HG02588 (cell line): ENCODE measurements around the gene SUB1.
"Not testable (repeated sequence)": the region's sequence is repeated elsewhere in the genome, so short reads cannot be mapped to it uniquely, and the experiment has no call there.

Experiments used
- ATAC-seq: cut with Tn5 transposase; IDR thresholded peaks from one replicate; pipeline ENCODE4 v1.9.1; 2021; ENCODE audit warnings: mild to moderate bottlenecking, moderate library complexity; ENCODE audit not compliant: unreplicated experiment

Gene SUB1

GRCh38 chr5:32563614-32564013, 21.7 kb upstream of the SUB1 start:
- ATAC-seq: no peak

- ATAC-seq: no peak
Measured at GRCh38 chr5:32565145-32565544, 20.2 kb upstream of the SUB1 start.

GRCh38 chr5:32566319-32567111, 18.8 kb upstream of the SUB1 start:
- no peak for ATAC-seq

GRCh38 chr5:32571128-32571527, 14.2 kb upstream of the SUB1 start:
- no peak for ATAC-seq

- peak; percentile 94 for ATAC-seq
Measured at GRCh38 chr5:32572778-32573480, 12.4 kb upstream of the SUB1 start.

- ATAC-seq: not testable (repeated sequence)
Measured at GRCh38 chr5:32573481-32573854, 11.9 kb upstream of the SUB1 start.

GRCh38 chr5:32574540-32575175, 10.7 kb upstream of the SUB1 start:
- ATAC-seq: no peak

GRCh38 chr5:32578363-32578762, 7.0 kb upstream of the SUB1 start:
- no peak for ATAC-seq

GRCh38 chr5:32578764-32579163, 6.6 kb upstream of the SUB1 start:
- ATAC-seq: no peak

GRCh38 chr5:32581010-32581785, 4.2 kb upstream of the SUB1 start:
- ATAC-seq: no peak

- peak; percentile 76 for ATAC-seq
Measured at GRCh38 chr5:32583582-32584232, 1.6 kb upstream of the SUB1 start.

- ATAC-seq: no peak
Measured at GRCh38 chr5:32584646-32585045, 711 bp upstream of the SUB1 start.

GRCh38 chr5:32585122-32585445, 273 bp upstream of the SUB1 start:
- no peak for ATAC-seq

GRCh38 chr5:32586276-32586599, 881 bp downstream of the SUB1 start:
- no peak for ATAC-seq

- no peak for ATAC-seq
Measured at GRCh38 chr5:32587067-32587551, 1.8 kb downstream of the SUB1 start.

GRCh38 chr5:32589416-32589815, 4.1 kb downstream of the SUB1 start:
- ATAC-seq: no peak

GRCh38 chr5:32589942-32590869, 4.8 kb downstream of the SUB1 start:
- ATAC-seq: no peak

GRCh38 chr5:32595118-32595517, 9.8 kb downstream of the SUB1 start:
- no peak for ATAC-seq

GRCh38 chr5:32597041-32597629, 11.8 kb downstream of the SUB1 start:
- no peak for ATAC-seq
